ENCODE results near the gene USE1.

GRCh38 chr19:17234911-17235299 lies 19.7 kb downstream of the USE1 start:
- TF ChIP-seq CTCF (IDR thresholded peaks at IDR 0.05), result no peak
- TF ChIP-seq POLR2A (IDR thresholded peaks at IDR 0.05), result peak in 1 of 2 donors; percentile 6

Measured in uterus (tissue), 2 donors.